B cell (primary cell): ENCODE results near the gene ZNF608. TPM values are rescaled to one million over a fixed set of nuclear protein-coding genes. Genes with fewer than 3 reads are reported as not detected.

Experiments used
- ATAC-seq: fragments of 200-7000 bp; cut with Tn5 transposase; one replicate; pipeline ENCODE4 v1.10.0; 2021; ENCODE audit warnings: low read depth, mild to moderate bottlenecking, moderate number of reproducible peaks, moderate library complexity
- CTCF ChIA-PET: fragments of 350-600 bp; sonication (Branson Sonifier 250); formaldehyde crosslinking; loops from one replicate; lab custom pipeline; 2021; ENCODE audit warnings: antibody characterized with exemption, inconsistent platforms; lab: Charles Lee
- POLR2A ChIA-PET: fragments of 350-600 bp; sonication (Branson Sonifier 250); formaldehyde crosslinking; loops from one replicate; lab custom pipeline; 2021; ENCODE audit warnings: antibody characterized with exemption; lab: Charles Lee
- DNase-seq: peaks from one replicate; pipeline ENCODE4 v3.0.0; 2013
- H2AFZ ChIP-seq: 2 replicates; pipeline ENCODE4 v1.6.1; 2012; ENCODE audit warnings: mild to moderate bottlenecking, low read depth, low read length; ENCODE audit not compliant: insufficient read depth, poor library complexity, severe bottlenecking
- H3K27ac ChIP-seq, 2 donors: 1 replicate in 1 of 2; 2 replicates in 1 of 2; pipeline ENCODE4 v1.5.1; 2012 to 2013; ENCODE audit warnings: low read length in 2 of 2, mild to moderate bottlenecking in 2 of 2, moderate library complexity in 1 of 2
- H3K27me3 ChIP-seq, 4 experiments: fragments of 200-600 bp in 1 of 4; sonication (generic) in 1 of 4; replicated peaks in 1 of 4; 1 replicate in 2 of 4; 2 replicates in 2 of 4; pipeline versions ENCODE4 v1.6.1 to v1.7.0; 2013 to 2016; ENCODE audit warnings: low read length in 3 of 4, mild to moderate bottlenecking in 2 of 4, mixed read lengths in 1 of 4, moderate library complexity in 1 of 4; ENCODE audit not compliant: insufficient read depth in 4 of 4, control insufficient read depth in 3 of 4; ENCODE audit errors: control extremely low read depth in 1 of 4
- H3K36me3 ChIP-seq, 2 experiments: replicated peaks in 1 of 2; 1 replicate in 1 of 2; 2 replicates in 1 of 2; pipeline versions ENCODE4 v1.6.1 to v1.7.1; 2013; ENCODE audit warnings: low read length in 1 of 2; ENCODE audit not compliant: insufficient read depth in 2 of 2, control insufficient read depth in 1 of 2; ENCODE audit errors: control extremely low read depth in 1 of 2, extremely low read depth in 1 of 2
- H3K4me1 ChIP-seq, 2 donors: fragments of 200-600 bp in 1 of 2; sonication (generic) in 1 of 2; 1 replicate in 1 of 2; 2 replicates in 1 of 2; pipeline versions ENCODE4 v1.5.1 to v1.6.1; 2013 to 2017; ENCODE audit warnings: low read length in 2 of 2; ENCODE audit not compliant: control insufficient read depth in 2 of 2, insufficient read depth in 2 of 2
- H3K4me2 ChIP-seq: replicated peaks from 2 replicates; pipeline ENCODE3; 2012; ENCODE audit warnings: mild to moderate bottlenecking, low read depth, low read length; ENCODE audit not compliant: poor library complexity, severe bottlenecking
- H3K4me3 ChIP-seq, 5 experiments: fragments of 200-600 bp in 1 of 5; sonication (generic) in 1 of 5; 1 replicate in 3 of 5; 2 replicates in 2 of 5; pipeline versions ENCODE4 v1.5.1 to v1.7.0; 2011 to 2016; ENCODE audit warnings: low read length in 4 of 5, mild to moderate bottlenecking in 4 of 5, low read depth in 2 of 5, control low read depth in 1 of 5, moderate library complexity in 1 of 5; ENCODE audit not compliant: insufficient read depth in 1 of 5; ENCODE audit errors: control extremely low read depth in 1 of 5, extremely low read depth in 1 of 5
- H3K79me2 ChIP-seq: fragments of 200-600 bp; sonication (generic); one replicate; pipeline ENCODE4 v1.6.0; 2016; ENCODE audit warnings: low read length; ENCODE audit not compliant: control insufficient read depth, insufficient read depth
- H3K9ac ChIP-seq: fragments of 200-600 bp; sonication (generic); 2 replicates; pipeline ENCODE4 v1.6.1; 2017; ENCODE audit warnings: mild to moderate bottlenecking, low read length, moderate library complexity
- H3K9me3 ChIP-seq, 3 donors: one replicate each; pipeline versions ENCODE4 v1.6.1 to v1.7.1; 2013; ENCODE audit warnings: low read length in 2 of 3; ENCODE audit not compliant: control insufficient read depth in 2 of 3, insufficient read depth in 1 of 3; ENCODE audit errors: control extremely low read depth in 1 of 3
- H4K20me1 ChIP-seq: 2 replicates; pipeline ENCODE4 v1.6.0; 2012; ENCODE audit warnings: mild to moderate bottlenecking, low read length; ENCODE audit not compliant: insufficient read depth, control insufficient read depth, poor library complexity, severe bottlenecking
- H3K27ac Mint-ChIP-seq: one replicate; pipeline ENCODE4 v1.8.0; 2021; ENCODE audit warnings: mixed read lengths
- H3K27me3 Mint-ChIP-seq: one replicate; pipeline ENCODE4 v1.8.0; 2021; ENCODE audit warnings: mixed read lengths
- H3K4me1 Mint-ChIP-seq: one replicate; pipeline ENCODE4 v1.8.0; 2021; ENCODE audit warnings: mixed read lengths
- H3K4me3 Mint-ChIP-seq: one replicate; pipeline ENCODE4 v1.8.0; 2021; ENCODE audit warnings: mixed read lengths
- H3K9me3 Mint-ChIP-seq: one replicate; pipeline ENCODE4 v1.8.0; 2022; ENCODE audit warnings: mixed read lengths; ENCODE audit not compliant: insufficient read depth
- EZH2 ChIP-seq: IDR thresholded peaks from 2 replicates; pipeline ENCODE4 v1.6.1; 2012; ENCODE audit warnings: borderline replicate concordance, low read depth, mild to moderate bottlenecking, moderate library complexity, low read length; ENCODE audit not compliant: insufficient read depth, poor library complexity, severe bottlenecking
- WGBS: methylation state at CpG from one replicate; pipeline ENCODE4 v1.1.5; 2013; ENCODE audit warnings: missing lambda C conversion rate; ENCODE audit not compliant: insufficient coverage; 5-methylcytosine and 5-hydroxymethylcytosine counted together
- intact Hi-C: fragments of 100-400 bp; cut with micrococcal nuclease; formaldehyde crosslinking; loops from one replicate; pipeline ENCODE4 v1.10.0; 2022
- polyA plus RNA-seq: library from polyadenylated mRNA; depleted of rRNA; stranded (reverse); fragments of >200 nt; gene quantifications from 2 replicates; pipeline ENCODE4 v1.2.3, GENCODE V29; 2012
- total RNA-seq, 2 donors: library from RNA; stranded (reverse); fragments of 120-200 nt in 1 of 2; gene quantifications; 1 replicate in 1 of 2; 2 replicates in 1 of 2; pipeline versions ENCODE4 v1.2.3 to v1.2.4, GENCODE V29; 2013 to 2022
- TF ChIP-seq, protein P1 (sequence below): fragments of 200-600 bp; IDR thresholded peaks from one replicate; pipeline ENCODE4 v1.8.0; 2022; ENCODE audit warnings: antibody characterized with exemption, mild to moderate bottlenecking

The ZNF608 gene
- total and polyA plus RNA-seq, 2 donors (not counting 1 experiment from before 2014, with no cell fraction given) = 8.5 to 17.4 TPM

DNA sequence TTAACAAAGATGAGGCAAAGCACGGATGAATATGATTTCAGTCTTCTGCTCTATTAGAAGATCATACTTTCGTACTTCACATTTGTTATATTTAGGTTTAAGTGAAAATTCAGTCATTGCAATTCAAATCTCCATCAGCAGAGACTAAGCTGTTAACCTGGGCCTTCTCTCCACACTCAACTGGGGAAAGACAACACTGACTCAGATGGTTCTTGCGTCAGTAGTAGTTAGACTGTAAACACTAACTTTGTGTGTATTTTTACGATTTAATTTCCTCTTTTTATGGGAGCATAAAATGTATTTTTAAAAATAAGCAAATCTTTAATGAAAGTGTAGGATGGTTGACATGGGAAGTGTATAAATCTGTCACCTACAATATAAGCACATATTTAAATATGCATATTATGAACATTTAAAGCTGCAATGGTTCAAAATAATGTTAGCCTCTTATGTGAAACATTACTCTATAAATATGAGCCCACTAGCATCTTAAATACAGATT is 42.7 kb upstream of the ZNF608 start:
- Histone ChIP-seq H3K4me3 (no peak overlapping the region), H3K79me2 (no peaks in the 10 kb centered on the region), H3K9ac (no peak overlapping the region), H3K36me3 (no peaks in the 10 kb centered on the region), H3K27me3 (no peaks in the 10 kb centered on the region), H2AFZ (no peak overlapping the region), H4K20me1 (no peaks in the 10 kb centered on the region), H3K4me1 (no peaks in the 10 kb centered on the region), H3K4me2 (no peak overlapping the region), H3K9me3 (peaks cover 0 to 4% (median 0%) of the 10 kb centered on the region in 3 donors), H3K27ac (no peak overlapping the region)
- ChIA-PET POLR2A (no interaction called here), CTCF (no interaction called here)
- DNase-seq (no peak), ATAC-seq (no peak)
- H3K4me1 Mint-ChIP-seq = no peaks in the 10 kb centered on the region
- no peaks in the 10 kb centered on the region for H3K27me3 Mint-ChIP-seq
- H3K27ac Mint-ChIP-seq = no peak overlapping the region
- TF ChIP-seq, protein P1, sequence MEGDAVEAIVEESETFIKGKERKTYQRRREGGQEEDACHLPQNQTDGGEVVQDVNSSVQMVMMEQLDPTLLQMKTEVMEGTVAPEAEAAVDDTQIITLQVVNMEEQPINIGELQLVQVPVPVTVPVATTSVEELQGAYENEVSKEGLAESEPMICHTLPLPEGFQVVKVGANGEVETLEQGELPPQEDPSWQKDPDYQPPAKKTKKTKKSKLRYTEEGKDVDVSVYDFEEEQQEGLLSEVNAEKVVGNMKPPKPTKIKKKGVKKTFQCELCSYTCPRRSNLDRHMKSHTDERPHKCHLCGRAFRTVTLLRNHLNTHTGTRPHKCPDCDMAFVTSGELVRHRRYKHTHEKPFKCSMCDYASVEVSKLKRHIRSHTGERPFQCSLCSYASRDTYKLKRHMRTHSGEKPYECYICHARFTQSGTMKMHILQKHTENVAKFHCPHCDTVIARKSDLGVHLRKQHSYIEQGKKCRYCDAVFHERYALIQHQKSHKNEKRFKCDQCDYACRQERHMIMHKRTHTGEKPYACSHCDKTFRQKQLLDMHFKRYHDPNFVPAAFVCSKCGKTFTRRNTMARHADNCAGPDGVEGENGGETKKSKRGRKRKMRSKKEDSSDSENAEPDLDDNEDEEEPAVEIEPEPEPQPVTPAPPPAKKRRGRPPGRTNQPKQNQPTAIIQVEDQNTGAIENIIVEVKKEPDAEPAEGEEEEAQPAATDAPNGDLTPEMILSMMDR = no peak
- no peak for TF ChIP-seq EZH2
- intact Hi-C loops = no loop called here
- WGBS = no CpG with 5 or more reads among the region's 4 CpGs
- no peaks in the 10 kb centered on the region for H3K9me3 Mint-ChIP-seq
- no peak overlapping the region for H3K4me3 Mint-ChIP-seq

DNA sequence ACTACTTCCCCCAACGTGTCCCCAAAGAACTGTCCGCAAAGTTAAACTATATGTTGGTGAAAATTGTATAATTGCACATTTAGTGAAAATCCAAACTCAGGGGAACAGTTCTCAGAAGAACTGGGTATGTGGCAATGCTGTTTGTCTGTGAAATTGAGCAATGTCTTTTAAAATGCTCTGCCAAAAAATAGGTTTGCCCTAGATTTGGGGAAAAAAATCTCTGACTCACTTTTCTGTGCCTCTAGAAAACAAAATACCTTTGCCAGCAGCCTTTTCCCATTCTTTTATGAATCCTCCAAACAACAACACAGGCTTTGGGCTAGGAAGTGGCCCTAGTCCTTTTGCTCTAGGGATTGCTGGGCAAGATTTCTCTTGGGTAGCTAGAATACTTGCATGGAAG is 37.4 kb upstream of the ZNF608 start:
- Mint-ChIP-seq H3K27me3 (no peaks in the 10 kb centered on the region), H3K4me1 (peaks cover 2% of the 10 kb centered on the region), H3K27ac (no peak overlapping the region), H3K9me3 (peaks cover 6% of the 10 kb centered on the region), H3K4me3 (no peak overlapping the region)
- CTCF ChIA-PET = no interaction called here
- no peak for DNase-seq
- H3K36me3 ChIP-seq = no peaks in the 10 kb centered on the region
- TF ChIP-seq, protein P1 = no peak
- TF ChIP-seq EZH2 = no peak
- no peaks in the 10 kb centered on the region for H4K20me1 ChIP-seq
- no peaks in the 10 kb centered on the region for H3K4me1 ChIP-seq
- H3K9me3 ChIP-seq = peaks cover 0 to 3% (median 0%) of the 10 kb centered on the region in 3 donors
- H3K9ac ChIP-seq = no peak overlapping the region
- no peak overlapping the region for H3K27ac ChIP-seq
- no peaks in the 10 kb centered on the region for H3K79me2 ChIP-seq
- H3K27me3 ChIP-seq = no peaks in the 10 kb centered on the region
- intact Hi-C loops = no loop called here
- POLR2A ChIA-PET = no interaction called here
- no peak for ATAC-seq
- H3K4me3 ChIP-seq = no peak overlapping the region
- no CpG with 5 or more reads among the region's 2 CpGs for WGBS
- H2AFZ ChIP-seq = no peak overlapping the region
- H3K4me2 ChIP-seq = no peak overlapping the region
